HG03378 (cell line): Measurements from ENCODE around the gene LEMD3.
"Not testable (repeated sequence)": the region's sequence is repeated elsewhere in the genome, so short reads cannot be mapped to it uniquely, and the experiment has no call there.

ENCODE experiments used
- ATAC-seq: cut with Tn5 transposase; IDR thresholded peaks from one replicate; pipeline ENCODE4 v1.9.1; 2021; ENCODE audit warnings: mild to moderate bottlenecking, moderate library complexity; ENCODE audit not compliant: unreplicated experiment

LEMD3 gene

GRCh38 chr12:65276916-65277530, 107.6 kb downstream of the LEMD3 start:
- no peak for ATAC-seq

GRCh38 chr12:65277994-65278575, 108.7 kb downstream of the LEMD3 start:
- no peak for ATAC-seq

GRCh38 chr12:65278576-65279368, 109.4 kb downstream of the LEMD3 start, which contains the start of gene MSRB3:
Gene MSRB3, plus strand, starts transcription at chr12:65278683. Its CDS starts 29,897 bp downstream, at chr12:65308580.
- ATAC-seq: no peak

GRCh38 chr12:65279369-65280112, 110.2 kb downstream of the LEMD3 start:
- no peak for ATAC-seq

- ATAC-seq: no peak
These were observed 110.9 kb downstream of the LEMD3 start for GRCh38 chr12:65280306-65280705.

GRCh38 chr12:65282840-65283239, 113.5 kb downstream of the LEMD3 start:
- ATAC-seq: no peak

GRCh38 chr12:65285532-65285931, 116.1 kb downstream of the LEMD3 start:
- not testable (repeated sequence) for ATAC-seq

- no peak for ATAC-seq
These were observed 118.0 kb downstream of the LEMD3 start for GRCh38 chr12:65287426-65287825.

- no peak for ATAC-seq
These were observed 122.9 kb downstream of the LEMD3 start for GRCh38 chr12:65292241-65292640.

- no peak for ATAC-seq
These were observed 124.4 kb downstream of the LEMD3 start for GRCh38 chr12:65293735-65294134.

GRCh38 chr12:65294641-65295262, 125.4 kb downstream of the LEMD3 start:
- ATAC-seq: no peak

GRCh38 chr12:65296508-65297265, 127.3 kb downstream of the LEMD3 start:
- ATAC-seq: no peak
